ENCODE data around the gene STK32B.
A peak's percentile ranks its signal among the peaks of the same experiment; 100 is the strongest.

Gene STK32B

DNA sequence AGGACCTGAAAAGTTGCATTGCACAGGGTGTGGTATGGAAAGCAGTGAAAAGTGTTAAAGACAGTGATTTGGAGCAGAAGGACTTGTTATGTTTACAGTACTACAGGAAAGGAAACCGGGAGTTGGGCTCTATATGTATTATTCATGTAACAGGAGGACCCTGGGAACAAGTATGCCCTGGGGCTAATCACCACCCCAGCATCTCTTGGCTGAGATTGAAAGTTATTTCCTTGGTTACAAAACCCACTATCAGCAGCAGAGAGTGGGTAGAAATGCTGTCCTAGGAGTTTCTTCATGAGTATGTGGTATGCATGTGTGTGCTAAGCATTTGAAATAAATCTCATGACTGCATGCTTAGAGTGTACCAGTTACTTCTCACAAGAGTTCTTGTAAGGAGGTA lies 46.9 kb downstream of the STK32B start:
- TF ChIP-seq, protein P1, sequence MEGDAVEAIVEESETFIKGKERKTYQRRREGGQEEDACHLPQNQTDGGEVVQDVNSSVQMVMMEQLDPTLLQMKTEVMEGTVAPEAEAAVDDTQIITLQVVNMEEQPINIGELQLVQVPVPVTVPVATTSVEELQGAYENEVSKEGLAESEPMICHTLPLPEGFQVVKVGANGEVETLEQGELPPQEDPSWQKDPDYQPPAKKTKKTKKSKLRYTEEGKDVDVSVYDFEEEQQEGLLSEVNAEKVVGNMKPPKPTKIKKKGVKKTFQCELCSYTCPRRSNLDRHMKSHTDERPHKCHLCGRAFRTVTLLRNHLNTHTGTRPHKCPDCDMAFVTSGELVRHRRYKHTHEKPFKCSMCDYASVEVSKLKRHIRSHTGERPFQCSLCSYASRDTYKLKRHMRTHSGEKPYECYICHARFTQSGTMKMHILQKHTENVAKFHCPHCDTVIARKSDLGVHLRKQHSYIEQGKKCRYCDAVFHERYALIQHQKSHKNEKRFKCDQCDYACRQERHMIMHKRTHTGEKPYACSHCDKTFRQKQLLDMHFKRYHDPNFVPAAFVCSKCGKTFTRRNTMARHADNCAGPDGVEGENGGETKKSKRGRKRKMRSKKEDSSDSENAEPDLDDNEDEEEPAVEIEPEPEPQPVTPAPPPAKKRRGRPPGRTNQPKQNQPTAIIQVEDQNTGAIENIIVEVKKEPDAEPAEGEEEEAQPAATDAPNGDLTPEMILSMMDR (IDR thresholded peaks at IDR 0.05; ENCODE audit: low read depth, low read length, missing control alignments) = no peak
- no peak for DNase-seq (ENCODE audit: extremely low read depth, low read depth)
- no peak overlapping the region for H3K4me3 ChIP-seq (replicated peaks; ENCODE audit: low read depth, low read length)

DNA sequence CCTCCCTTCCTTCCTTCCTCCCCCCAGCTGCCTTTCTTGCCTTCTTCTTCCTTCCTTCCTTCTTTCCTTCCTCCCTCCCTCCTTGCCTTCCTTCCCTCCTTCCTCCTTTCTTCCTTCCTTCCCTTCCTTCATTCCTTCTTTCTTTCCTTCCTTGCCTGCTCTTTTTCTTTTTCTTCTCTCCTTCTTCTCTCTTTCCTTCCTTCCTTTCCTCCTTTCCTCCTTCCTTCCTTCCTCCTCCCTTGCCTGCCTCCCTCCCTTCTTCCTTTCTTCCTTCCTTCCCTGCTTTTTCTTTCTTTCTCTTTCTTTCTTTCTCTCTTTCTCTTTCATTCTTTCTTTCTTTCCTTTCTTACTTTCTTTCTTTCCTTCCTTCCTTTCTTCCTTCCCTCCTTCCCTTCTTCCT lies 49.1 kb downstream of the STK32B start:
- TF ChIP-seq, protein P1 (IDR thresholded peaks at IDR 0.05; ENCODE audit: low read depth, low read length, missing control alignments) = no peak
- H3K4me3 ChIP-seq (replicated peaks; ENCODE audit: low read depth, low read length) = no peak overlapping the region
- DNase-seq (ENCODE audit: extremely low read depth, low read depth) = no peak

DNA sequence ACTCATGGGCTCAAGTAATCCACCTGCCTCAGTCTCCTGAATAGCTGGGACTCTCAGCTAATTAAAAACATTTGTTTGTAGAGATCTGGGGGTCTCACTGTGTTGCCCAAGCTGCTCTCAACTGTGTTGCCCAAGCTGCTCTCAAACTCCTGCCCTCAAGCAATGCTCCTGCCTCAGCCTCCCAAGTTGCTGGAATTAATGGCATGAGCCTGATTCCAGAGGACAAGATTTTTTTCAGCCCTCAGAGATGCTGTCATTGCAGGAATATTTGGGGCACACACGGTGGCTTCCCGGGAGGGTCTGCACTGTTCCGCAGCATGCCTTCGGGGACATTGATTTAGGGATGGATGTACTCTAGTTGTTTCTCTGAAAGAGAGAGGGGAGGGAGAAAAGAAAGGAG lies 49.7 kb downstream of the STK32B start:
- no peak overlapping the region for H3K4me3 ChIP-seq (replicated peaks; ENCODE audit: low read depth, low read length)
- TF ChIP-seq, protein P1 (IDR thresholded peaks at IDR 0.05; ENCODE audit: low read depth, low read length, missing control alignments) = no peak
- no peak for DNase-seq (ENCODE audit: extremely low read depth, low read depth)

DNA sequence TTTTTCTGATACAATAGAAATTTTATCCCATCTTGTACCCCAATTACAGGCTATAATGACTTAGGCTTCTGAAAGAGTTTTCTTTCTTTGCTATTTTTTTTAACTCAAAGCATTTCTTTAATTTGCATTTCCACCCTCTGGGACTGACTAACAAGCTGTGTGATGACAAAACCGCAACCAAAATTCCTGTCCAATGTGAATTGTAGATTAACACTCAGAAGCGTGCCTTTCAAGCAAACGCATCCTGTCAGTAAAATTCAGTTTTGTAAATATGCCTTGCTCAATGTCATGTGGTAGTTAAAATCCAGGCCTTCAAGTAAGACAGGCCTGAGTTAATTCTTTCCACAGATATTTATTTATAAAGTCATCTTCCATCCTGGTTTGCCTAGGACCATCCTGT lies 50.3 kb downstream of the STK32B start:
- TF ChIP-seq, protein P1 (IDR thresholded peaks at IDR 0.05; ENCODE audit: low read depth, low read length, missing control alignments) = no peak
- DNase-seq (ENCODE audit: extremely low read depth, low read depth) = no peak
- no peak overlapping the region for H3K4me3 ChIP-seq (replicated peaks; ENCODE audit: low read depth, low read length)

DNA sequence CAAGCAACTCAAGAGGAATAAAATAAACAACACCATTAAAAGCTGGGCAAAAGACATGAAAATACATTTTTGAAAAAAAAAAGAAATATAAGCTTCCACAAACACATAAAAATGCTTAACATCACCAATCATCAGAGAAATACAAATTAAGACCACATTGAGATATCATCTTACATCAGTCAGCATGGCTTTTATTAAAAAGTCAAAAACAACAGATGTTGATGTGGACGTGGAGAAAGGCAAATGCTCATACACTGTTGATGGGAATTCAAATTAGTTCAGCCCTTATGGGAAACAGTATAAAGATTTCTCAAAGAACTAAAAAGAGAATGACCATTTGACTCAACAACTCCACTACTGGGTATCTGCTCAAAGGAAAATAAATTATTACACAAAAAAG lies 59.6 kb downstream of the STK32B start:
- TF ChIP-seq, protein P1 (IDR thresholded peaks at IDR 0.05; ENCODE audit: low read depth, low read length, missing control alignments) = no peak

DNA sequence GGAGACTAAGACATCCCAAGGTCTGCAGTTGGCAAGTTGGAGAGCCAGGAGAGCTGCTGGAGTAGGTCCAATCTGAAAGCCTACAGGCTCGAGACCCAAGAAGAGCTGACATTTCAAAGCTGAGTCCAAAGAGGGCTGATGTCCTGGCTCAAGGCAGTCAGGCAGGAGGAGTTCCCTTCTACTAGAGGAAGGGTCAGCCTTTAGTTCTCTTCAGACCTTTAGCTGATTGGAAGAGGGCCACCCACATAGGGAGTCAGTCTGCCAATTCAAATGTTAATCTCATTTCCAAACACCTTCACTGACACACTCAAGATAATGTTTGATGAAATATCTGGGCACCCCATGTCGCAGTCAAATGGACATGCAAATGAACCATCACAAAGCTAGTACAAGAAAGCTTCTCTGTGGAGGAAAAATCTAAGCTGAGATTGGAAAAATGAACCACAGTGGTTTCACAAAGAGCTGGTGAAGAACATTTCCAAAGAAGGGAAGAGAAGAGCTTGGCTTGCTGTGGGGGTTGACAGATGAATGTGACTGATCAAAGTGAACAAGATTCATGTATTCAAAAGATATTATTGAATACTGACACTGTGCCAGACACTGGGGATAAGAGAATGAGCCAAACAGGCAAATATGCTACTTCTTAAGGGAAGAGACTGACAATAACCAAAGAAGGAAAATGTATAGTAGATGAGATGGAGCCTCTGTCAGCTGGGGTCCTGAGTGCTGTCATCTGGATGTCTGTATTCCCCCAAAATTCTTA lies 61.2 kb downstream of the STK32B start:
- TF ChIP-seq, protein P1 (IDR thresholded peaks at IDR 0.05; ENCODE audit: low read depth, low read length, missing control alignments) = no peak
- no peak overlapping the region for H3K4me3 ChIP-seq (replicated peaks; ENCODE audit: low read depth, low read length)
- DNase-seq (ENCODE audit: extremely low read depth, low read depth) = no peak

More for the DNA sequence above, 59.6 kb downstream of the STK32B start:
- peak; percentile 12 for DNase-seq (ENCODE audit: extremely low read depth, low read depth)
- no peak overlapping the region for H3K4me3 ChIP-seq (replicated peaks; ENCODE audit: low read depth, low read length)

DNA sequence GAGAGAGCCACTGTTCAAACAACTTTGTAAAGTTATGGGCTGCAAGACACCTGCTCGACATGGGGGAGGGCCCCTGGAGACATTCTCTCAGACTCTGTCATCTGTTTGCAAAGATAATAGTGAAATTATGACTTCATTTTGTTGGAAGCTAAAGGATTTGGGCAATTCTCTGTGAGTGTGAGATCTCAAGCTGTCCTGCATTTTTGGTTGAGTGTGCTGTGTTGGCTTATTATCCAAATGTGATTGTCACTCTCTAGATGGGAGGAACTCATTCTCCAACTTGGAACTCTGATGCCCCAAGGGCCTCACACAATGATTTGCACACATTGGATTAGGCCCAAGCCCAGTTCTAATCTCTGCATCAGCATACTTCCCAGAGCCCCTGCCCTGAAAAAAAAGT lies 63.7 kb downstream of the STK32B start:
- TF ChIP-seq, protein P1 (IDR thresholded peaks at IDR 0.05; ENCODE audit: low read depth, low read length, missing control alignments) = no peak
- no peak overlapping the region for H3K4me3 ChIP-seq (replicated peaks; ENCODE audit: low read depth, low read length)
- no peak for DNase-seq (ENCODE audit: extremely low read depth, low read depth)
